Stimulated activated CD8-positive, alpha-beta memory T cell treated with anti-CD3 and anti-CD28 coated beads, Interleukin-15, amount 100 ng/mL, for 24 hours (primary cell): ENCODE measurements around the gene TSHZ3.

Experiments
- DNase-seq: peaks from one replicate; pipeline ENCODE4 v3.0.0-alpha.2; 2020; ENCODE audit warnings: low read depth

The TSHZ3 gene

GRCh38 chr19:31263328-31263727, 85.9 kb downstream of the TSHZ3 start:
- no peak for DNase-seq

- no peak for DNase-seq
Observed at GRCh38 chr19:31262725-31263191, 86.5 kb downstream of the TSHZ3 start.

- DNase-seq: no peak
Observed at GRCh38 chr19:31261603-31262212, 87.5 kb downstream of the TSHZ3 start.

GRCh38 chr19:31261019-31261602, 88.1 kb downstream of the TSHZ3 start:
- DNase-seq: no peak

DNA sequence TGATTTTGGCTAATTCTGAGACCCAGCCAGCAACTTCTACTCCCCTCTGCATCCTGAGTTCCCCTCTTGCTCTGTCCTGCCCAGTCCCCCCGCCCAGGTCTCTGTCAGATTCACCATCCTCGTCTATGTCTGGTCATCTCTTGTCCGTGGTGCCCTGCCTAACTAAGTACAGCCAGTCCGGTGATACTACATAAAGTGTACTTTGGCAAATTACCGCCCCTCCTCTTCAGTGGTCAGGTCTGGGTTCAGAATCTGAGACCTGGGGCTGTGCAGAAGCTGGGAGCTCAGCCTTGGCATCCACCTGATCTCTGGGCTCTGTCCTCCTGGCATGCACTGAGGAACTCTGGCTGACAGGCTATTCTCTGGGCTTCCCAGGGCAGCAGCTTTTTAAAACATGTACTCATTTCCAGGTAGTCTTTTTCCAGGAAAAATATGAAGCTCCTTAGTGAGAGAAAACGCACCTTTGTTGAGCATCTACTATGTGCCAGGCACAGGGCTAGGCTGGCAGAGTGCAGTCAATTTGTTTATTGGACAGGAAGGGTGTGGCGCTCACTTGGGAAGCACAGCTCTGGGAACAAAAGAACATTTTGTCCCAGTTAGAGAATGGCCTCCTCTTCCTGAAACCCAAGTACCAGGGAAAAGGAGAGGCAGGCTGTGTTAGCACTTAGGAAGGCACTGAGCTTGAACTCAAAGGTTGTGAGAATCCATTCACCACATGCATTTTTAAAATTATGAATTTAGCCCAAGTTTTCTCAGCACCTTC, 88.9 kb downstream of the TSHZ3 start:
- no peak for DNase-seq

DNA sequence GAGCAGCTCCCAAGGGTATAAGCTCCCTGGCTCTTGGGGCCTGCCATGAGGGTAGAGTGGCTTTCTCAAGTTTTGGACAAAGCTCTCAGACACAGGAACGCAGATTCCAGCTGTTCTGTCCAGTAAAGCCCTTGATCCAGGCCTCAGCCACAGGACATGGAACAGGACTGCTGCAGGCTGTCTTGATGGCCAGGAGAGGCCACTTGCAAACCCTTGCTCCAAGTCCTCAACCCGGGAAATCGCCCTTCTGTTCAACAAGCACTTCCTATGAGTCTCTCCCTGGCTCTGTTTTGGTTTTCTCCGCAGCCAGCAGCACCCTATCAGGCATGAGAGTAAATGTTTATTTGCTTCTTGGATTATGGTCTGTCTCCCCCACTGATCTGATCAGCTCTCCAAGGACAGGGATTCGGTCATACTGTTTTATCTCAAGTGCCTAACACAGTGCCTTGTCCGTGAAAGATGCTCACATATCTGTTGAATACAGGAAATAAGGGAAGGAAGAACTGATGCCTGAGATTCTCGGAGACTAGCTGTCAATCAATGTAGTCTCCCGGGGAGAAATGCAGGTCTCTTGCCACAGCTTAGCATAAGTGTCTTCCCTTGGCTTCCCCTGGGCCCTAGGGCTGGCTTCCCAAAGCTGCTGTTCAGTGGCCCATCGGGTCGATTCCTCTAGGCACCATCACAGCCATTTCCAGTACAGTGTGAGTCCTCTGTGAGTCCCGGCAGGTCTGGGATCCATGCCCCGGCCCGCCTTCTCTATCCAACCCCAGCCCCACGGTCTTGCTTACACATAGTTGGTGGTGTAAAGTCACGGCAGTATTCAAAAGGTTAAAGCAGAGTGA, 90.8 kb downstream of the TSHZ3 start:
- DNase-seq: no peak

GRCh38 chr19:31257426-31258130, 91.7 kb downstream of the TSHZ3 start:
- no peak for DNase-seq

- DNase-seq: no peak
Observed at GRCh38 chr19:31257025-31257424, 92.2 kb downstream of the TSHZ3 start.

DNA sequence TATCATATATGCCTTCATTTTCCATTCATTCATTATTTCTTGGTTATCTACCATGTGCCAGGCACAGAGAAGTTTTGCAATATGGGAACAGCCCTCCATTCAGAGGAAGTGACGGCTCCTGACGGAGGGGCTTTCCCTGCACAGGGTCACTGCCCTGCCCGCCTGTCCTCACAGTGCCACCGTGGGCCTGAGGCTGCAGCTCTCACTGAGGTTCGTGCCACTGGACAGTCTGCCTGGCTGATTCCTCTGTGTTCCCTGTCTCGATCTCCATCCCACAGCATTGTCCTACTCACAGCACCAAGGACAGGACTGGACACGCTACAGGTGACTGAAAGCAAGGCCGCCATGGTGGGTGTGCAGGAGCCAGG, 92.7 kb downstream of the TSHZ3 start:
- DNase-seq: no peak

- no peak for DNase-seq
Observed at GRCh38 chr19:31255831-31256592, 93.2 kb downstream of the TSHZ3 start.

GRCh38 chr19:31255174-31255799, 93.9 kb downstream of the TSHZ3 start:
- no peak for DNase-seq

- no peak for DNase-seq
Observed at GRCh38 chr19:31254611-31255010, 94.6 kb downstream of the TSHZ3 start.

GRCh38 chr19:31254180-31254551, 95.1 kb downstream of the TSHZ3 start:
- DNase-seq: no peak

- no peak for DNase-seq
Observed at GRCh38 chr19:31253526-31254179, 95.6 kb downstream of the TSHZ3 start.

- no peak for DNase-seq
Observed at GRCh38 chr19:31252441-31252840, 96.8 kb downstream of the TSHZ3 start.

DNA sequence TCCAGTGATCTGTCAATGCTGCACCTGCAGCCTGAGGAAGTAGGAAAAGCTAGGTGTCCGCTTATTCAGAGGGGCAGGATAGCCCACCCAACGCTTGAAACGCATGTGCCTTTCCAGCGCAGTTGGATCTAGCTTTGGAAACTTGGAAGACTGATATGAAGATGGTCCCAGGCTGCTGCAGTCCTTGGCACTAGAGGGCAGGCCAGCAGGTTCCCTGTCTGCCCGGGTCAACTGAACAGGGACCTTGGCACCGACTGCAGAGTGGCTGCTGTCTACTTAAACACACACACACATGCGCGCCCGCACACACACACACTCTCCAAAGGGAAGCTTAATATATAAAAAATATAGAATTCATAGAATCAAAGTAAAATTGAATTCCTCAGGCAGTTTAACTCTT, 100.0 kb downstream of the TSHZ3 start:
- no peak for DNase-seq

DNA sequence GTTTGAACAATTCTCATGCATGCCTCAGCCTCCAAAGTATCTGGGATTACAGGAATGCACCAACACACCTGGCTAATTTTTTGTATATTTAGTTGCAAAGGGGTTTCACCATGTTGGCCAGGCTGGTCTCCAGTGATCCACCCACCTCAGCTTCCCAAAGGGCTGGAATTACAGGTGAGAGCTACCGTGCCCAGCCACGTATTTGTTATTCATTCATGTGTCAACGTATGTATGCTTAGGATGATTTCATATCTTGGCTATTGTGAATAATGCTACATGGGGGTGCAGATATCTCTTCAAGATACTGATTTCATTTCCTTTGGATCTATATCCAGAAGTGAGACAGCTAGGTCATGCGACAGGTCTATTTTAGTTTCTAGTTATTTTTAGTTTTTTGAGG, 113.4 kb downstream of the TSHZ3 start:
- no peak for DNase-seq

DNA sequence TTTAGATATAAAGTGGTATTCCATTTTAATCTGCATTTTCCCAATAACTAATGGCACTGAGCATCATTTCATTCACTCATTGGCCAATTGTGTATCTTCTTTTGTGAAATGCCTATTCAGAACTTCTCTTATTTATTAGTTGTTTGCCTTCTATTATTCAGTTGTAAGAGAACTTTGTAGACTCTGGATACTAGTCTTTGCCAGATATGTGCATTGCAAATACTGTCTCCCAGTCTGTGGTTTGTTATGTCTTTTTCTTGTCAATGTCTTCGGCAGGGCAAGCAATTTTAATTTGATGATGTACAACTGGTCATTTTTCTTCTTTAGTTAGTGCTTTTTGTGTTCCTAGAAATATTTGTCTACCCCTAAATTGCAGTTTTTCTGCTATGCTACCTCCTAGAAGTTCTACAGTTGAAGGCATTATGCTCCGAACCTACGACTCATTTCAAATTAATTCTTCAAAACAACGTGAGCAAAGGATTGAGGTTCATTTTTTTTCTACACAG, 115.9 kb downstream of the TSHZ3 start:
- DNase-seq: no peak

GRCh38 chr19:31232871-31233270, 116.4 kb downstream of the TSHZ3 start:
- DNase-seq: no peak

GRCh38 chr19:31232180-31232579, 117.1 kb downstream of the TSHZ3 start:
- DNase-seq: no peak
